ENCODE measurements around the gene POLE.

The POLE gene

DNA sequence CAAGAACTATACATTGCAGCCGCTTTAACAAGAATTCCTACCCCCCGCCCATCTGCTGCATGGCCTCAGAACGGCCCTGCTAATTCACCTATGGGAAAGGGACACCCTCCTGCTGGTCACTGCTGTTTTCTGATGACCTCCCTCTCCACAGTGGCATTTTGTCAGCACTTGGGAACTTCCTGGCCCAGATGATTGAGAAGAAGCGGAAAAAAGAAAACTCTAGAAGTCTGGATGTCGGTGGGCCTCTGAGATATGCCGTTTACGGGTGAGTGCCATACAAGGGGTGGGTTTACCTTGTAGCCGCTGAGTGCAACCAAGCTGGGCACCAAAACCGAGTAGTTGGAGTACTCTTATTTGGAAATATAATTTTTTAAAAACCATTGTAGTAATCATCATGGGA lies 3.0 kb upstream of the POLE start:
- peak overlapping the region; percentile 74 for H3K27ac ChIP-seq
- TF ChIP-seq, protein P1, sequence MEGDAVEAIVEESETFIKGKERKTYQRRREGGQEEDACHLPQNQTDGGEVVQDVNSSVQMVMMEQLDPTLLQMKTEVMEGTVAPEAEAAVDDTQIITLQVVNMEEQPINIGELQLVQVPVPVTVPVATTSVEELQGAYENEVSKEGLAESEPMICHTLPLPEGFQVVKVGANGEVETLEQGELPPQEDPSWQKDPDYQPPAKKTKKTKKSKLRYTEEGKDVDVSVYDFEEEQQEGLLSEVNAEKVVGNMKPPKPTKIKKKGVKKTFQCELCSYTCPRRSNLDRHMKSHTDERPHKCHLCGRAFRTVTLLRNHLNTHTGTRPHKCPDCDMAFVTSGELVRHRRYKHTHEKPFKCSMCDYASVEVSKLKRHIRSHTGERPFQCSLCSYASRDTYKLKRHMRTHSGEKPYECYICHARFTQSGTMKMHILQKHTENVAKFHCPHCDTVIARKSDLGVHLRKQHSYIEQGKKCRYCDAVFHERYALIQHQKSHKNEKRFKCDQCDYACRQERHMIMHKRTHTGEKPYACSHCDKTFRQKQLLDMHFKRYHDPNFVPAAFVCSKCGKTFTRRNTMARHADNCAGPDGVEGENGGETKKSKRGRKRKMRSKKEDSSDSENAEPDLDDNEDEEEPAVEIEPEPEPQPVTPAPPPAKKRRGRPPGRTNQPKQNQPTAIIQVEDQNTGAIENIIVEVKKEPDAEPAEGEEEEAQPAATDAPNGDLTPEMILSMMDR (conservative IDR thresholded peaks at IDR 0.05), result no peak

- TF ChIP-seq, protein P1 (conservative IDR thresholded peaks at IDR 0.05), result no peak
- peak overlapping the region; percentile 74 for H3K27ac ChIP-seq
These were observed 2.1 kb upstream of the POLE start for GRCh38 chr12:132689227-132689626.

GRCh38 chr12:132686825-132687210 lies 324 bp downstream of the POLE start:
- TF ChIP-seq, protein P1 (conservative IDR thresholded peaks at IDR 0.05), result no peak

DNA sequence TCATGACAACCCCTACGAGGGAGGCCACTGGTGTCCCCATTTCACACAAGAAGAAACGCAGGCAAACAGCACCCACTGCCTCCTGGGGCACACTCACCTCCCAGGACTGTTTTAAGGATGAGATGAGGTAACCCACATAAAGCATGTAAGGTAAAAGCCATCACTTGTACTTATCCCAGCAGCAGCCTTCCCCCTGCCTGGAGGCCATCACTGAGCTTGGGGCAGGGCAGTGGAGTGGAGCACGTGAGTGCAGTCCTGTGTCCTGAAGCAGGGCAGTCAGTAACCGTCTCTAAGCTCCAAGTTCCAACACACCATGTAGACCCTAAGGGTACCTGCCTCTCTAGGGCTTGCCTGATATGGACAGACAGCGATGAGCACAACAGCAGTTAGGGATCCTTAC lies 1.7 kb downstream of the POLE start:
- TF ChIP-seq, protein P1 (conservative IDR thresholded peaks at IDR 0.05), result no peak
- H3K27ac ChIP-seq, result no peak overlapping the region

More at GRCh38 chr12:132686825-132687210, 324 bp downstream of the POLE start:
- H3K27ac ChIP-seq, result peak overlapping the region; percentile 90

DNA sequence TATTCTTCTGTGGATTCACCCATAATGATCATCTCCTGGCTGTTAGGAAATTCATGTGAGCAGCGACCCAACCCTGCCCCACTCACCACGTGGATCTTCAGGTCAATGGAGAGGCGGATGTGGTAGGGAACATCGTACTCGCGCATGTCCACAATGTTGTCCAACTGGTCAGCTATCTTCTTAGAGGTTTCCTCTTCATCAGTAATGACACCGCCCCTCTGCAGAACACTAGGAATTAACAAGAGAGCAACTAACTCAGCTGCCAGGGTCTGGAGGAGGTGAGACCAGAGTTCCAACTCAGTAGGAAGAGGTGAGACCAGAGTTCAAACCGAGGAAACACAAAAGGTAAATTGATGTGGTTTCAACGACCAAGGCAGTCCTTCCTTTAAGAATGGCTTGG lies 9.7 kb downstream of the POLE start:
- H3K27ac ChIP-seq, result no peak overlapping the region
- TF ChIP-seq, protein P1 (conservative IDR thresholded peaks at IDR 0.05), result no peak

DNA sequence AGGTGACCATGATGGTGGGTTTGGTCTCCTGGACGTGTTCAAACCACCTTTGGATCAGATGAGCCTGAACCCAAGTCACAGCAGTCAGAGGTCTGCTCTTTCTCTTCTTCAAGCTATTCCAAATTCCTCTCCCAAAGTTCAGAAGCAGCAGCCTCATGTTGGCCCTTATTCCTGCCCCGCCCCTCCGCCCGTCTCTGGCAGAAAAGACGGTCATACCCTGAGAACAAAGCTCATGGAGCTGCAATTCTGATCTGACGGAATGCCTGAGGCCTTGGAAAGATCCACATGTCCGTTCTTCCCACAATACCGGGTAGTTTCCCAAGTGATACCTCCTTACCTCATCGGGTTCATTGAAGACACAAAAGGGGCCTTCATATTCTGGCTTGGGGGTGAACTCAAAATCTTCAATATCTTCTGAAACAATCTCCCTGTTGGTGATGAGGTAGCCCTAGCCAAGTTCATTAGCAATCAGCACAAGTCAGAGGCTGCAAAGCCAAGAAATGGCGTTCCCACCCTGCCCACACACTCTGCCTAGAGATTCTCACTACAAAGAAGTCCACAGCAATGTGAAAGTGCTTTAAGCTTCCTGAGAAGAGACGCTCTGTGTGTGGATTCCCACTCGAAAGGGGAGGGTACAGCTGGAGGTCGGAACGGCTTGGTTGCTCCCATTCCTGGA lies 11.2 kb downstream of the POLE start:
- H3K27ac ChIP-seq, result no peak overlapping the region

GRCh38 chr12:132674561-132674960 lies 12.6 kb downstream of the POLE start:
- H3K27ac ChIP-seq, result no peak overlapping the region
- TF ChIP-seq, protein P1 (conservative IDR thresholded peaks at IDR 0.05), result no peak

More for the DNA sequence above, 11.2 kb downstream of the POLE start:
- TF ChIP-seq, protein P1 (conservative IDR thresholded peaks at IDR 0.05), result no peak

All from VCaP (cell line).